ENCODE data around the gene NEBL. TPM values are rescaled to one million over a fixed set of nuclear protein-coding genes. Genes with fewer than 3 reads are reported as not detected.

Gene NEBL
- total RNA-seq, 4 donors from 2014 or later, result 9.8 to 33.0 (median 16.4) TPM

GRCh38 chr10:20890491-20891337 lies 6.4 kb downstream of the NEBL start:
- H3K9me3 ChIP-seq, result no peaks in the 10 kb centered on the region
- no peak overlapping the region for H3K27ac ChIP-seq
- no peak for TF ChIP-seq CTCF (IDR thresholded peaks at IDR 0.05)
- no peak for TF ChIP-seq POLR2A (IDR thresholded peaks at IDR 0.05)
- no peak for DNase-seq
- no peaks in the 10 kb centered on the region for H3K4me1 ChIP-seq
- H3K27me3 ChIP-seq, result no peaks in the 10 kb centered on the region
- H3K4me3 ChIP-seq, result no peak overlapping the region
- no peaks in the 10 kb centered on the region for H3K36me3 ChIP-seq

- H3K9me3 ChIP-seq, result no peaks in the 10 kb centered on the region
- H3K36me3 ChIP-seq, result no peaks in the 10 kb centered on the region
- DNase-seq, result no peak
- no peak overlapping the region for H3K27ac ChIP-seq
- TF ChIP-seq POLR2A (IDR thresholded peaks at IDR 0.05) (no peak), CTCF (IDR thresholded peaks at IDR 0.05) (no peak)
- H3K4me1 ChIP-seq, result no peaks in the 10 kb centered on the region
- H3K27me3 ChIP-seq, result no peaks in the 10 kb centered on the region
- no peak overlapping the region for H3K4me3 ChIP-seq
These were observed 7.1 kb downstream of the NEBL start for GRCh38 chr10:20890009-20890408.

- Histone ChIP-seq H3K4me3 (no peak overlapping the region), H3K27me3 (no peaks in the 10 kb centered on the region), H3K9me3 (no peaks in the 10 kb centered on the region), H3K27ac (no peak overlapping the region), H3K4me1 (no peaks in the 10 kb centered on the region), H3K36me3 (no peaks in the 10 kb centered on the region)
- no peak for TF ChIP-seq CTCF (IDR thresholded peaks at IDR 0.05)
- no peak for TF ChIP-seq POLR2A (IDR thresholded peaks at IDR 0.05)
- DNase-seq, result no peak
These were observed 8.3 kb downstream of the NEBL start for GRCh38 chr10:20888620-20889330.

GRCh38 chr10:20887706-20888555 lies 9.2 kb downstream of the NEBL start:
- no peak overlapping the region for H3K4me3 ChIP-seq
- DNase-seq, result no peak
- no peak for TF ChIP-seq CTCF (IDR thresholded peaks at IDR 0.05)
- TF ChIP-seq POLR2A (IDR thresholded peaks at IDR 0.05), result no peak

GRCh38 chr10:20885678-20886077 lies 11.4 kb downstream of the NEBL start:
- TF ChIP-seq POLR2A (IDR thresholded peaks at IDR 0.05) (no peak), CTCF (IDR thresholded peaks at IDR 0.05) (no peak)
- H3K27ac ChIP-seq, result no peak overlapping the region
- no peak overlapping the region for H3K4me3 ChIP-seq
- no peaks in the 10 kb centered on the region for H3K36me3 ChIP-seq
- H3K9me3 ChIP-seq, result no peaks in the 10 kb centered on the region
- DNase-seq, result no peak
- H3K27me3 ChIP-seq, result no peaks in the 10 kb centered on the region
- H3K4me1 ChIP-seq, result no peaks in the 10 kb centered on the region

More at GRCh38 chr10:20887706-20888555, 9.2 kb downstream of the NEBL start:
- Histone ChIP-seq H3K9me3 (no peaks in the 10 kb centered on the region), H3K4me1 (no peaks in the 10 kb centered on the region), H3K27ac (no peak overlapping the region), H3K36me3 (no peaks in the 10 kb centered on the region), H3K27me3 (no peaks in the 10 kb centered on the region)
